ENCODE results near the gene VKORC1. TPM values are rescaled to one million over a fixed set of nuclear protein-coding genes. Genes with fewer than 3 reads are reported as not detected.

The VKORC1 gene
- total and polyA plus RNA-seq, 2 experiments from 2014 or later = 105 to 195 TPM

GRCh38 chr16:31067342-31067741 lies 27.3 kb downstream of the VKORC1 start:
- TF ChIP-seq, protein P1, sequence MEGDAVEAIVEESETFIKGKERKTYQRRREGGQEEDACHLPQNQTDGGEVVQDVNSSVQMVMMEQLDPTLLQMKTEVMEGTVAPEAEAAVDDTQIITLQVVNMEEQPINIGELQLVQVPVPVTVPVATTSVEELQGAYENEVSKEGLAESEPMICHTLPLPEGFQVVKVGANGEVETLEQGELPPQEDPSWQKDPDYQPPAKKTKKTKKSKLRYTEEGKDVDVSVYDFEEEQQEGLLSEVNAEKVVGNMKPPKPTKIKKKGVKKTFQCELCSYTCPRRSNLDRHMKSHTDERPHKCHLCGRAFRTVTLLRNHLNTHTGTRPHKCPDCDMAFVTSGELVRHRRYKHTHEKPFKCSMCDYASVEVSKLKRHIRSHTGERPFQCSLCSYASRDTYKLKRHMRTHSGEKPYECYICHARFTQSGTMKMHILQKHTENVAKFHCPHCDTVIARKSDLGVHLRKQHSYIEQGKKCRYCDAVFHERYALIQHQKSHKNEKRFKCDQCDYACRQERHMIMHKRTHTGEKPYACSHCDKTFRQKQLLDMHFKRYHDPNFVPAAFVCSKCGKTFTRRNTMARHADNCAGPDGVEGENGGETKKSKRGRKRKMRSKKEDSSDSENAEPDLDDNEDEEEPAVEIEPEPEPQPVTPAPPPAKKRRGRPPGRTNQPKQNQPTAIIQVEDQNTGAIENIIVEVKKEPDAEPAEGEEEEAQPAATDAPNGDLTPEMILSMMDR (IDR thresholded peaks at IDR 0.05; ENCODE audit: poor library complexity) = no peak
- TF ChIP-seq EZH2 (IDR thresholded peaks at IDR 0.05; ENCODE audit: borderline replicate concordance) (no peak), EZH2phosphoT487 (IDR thresholded peaks at IDR 0.05; ENCODE audit: low read depth, severe bottlenecking, unreplicated experiment) (no peak)
- Histone ChIP-seq H2AFZ (no peak overlapping the region), H3K9me3 (ENCODE audit: low read depth) (no peaks in the 10 kb centered on the region), H3K4me1 (ENCODE audit: insufficient read depth) (peaks cover 7% of the 10 kb centered on the region), H3K36me3 (replicated peaks; ENCODE audit: insufficient read depth, low read depth) (no peaks in the 10 kb centered on the region), H3K9me2 (replicated peaks; ENCODE audit: insufficient read depth) (no peaks in the 10 kb centered on the region), H3K79me2 (peaks cover 65% of the 10 kb centered on the region), H3K4me3 (no peak overlapping the region), H3K27me3 (no peaks in the 10 kb centered on the region), H3K4me2 (no peak overlapping the region), H4K20me1 (ENCODE audit: insufficient read depth, poor library complexity, severe bottlenecking) (no peaks in the 10 kb centered on the region), H3K27ac (no peak overlapping the region)
- 92% methylated on average over 3 of the region's 3 CpGs for WGBS (ENCODE audit: low lambda C conversion rate, missing lambda C conversion rate)
- DNase-seq (ENCODE audit: low spot score) = no peak

- Histone ChIP-seq H4K20me1 (ENCODE audit: insufficient read depth, poor library complexity, severe bottlenecking) (no peaks in the 10 kb centered on the region), H2AFZ (no peak overlapping the region), H3K4me3 (no peak overlapping the region), H3K9me3 (ENCODE audit: low read depth) (no peaks in the 10 kb centered on the region), H3K4me2 (no peak overlapping the region), H3K36me3 (replicated peaks; ENCODE audit: insufficient read depth, low read depth) (no peaks in the 10 kb centered on the region), H3K27ac (peak overlapping the region; percentile 79), H3K9me2 (replicated peaks; ENCODE audit: insufficient read depth) (no peaks in the 10 kb centered on the region), H3K27me3 (no peaks in the 10 kb centered on the region), H3K4me1 (ENCODE audit: insufficient read depth) (peaks cover 3% of the 10 kb centered on the region), H3K79me2 (peaks cover 41% of the 10 kb centered on the region)
- WGBS (ENCODE audit: low lambda C conversion rate, missing lambda C conversion rate) = 67% methylated on average over 4 of the region's 4 CpGs
- DNase-seq (ENCODE audit: low spot score) = peak; percentile 62
- TF ChIP-seq EZH2phosphoT487 (IDR thresholded peaks at IDR 0.05; ENCODE audit: low read depth, severe bottlenecking, unreplicated experiment) (no peak), EZH2 (IDR thresholded peaks at IDR 0.05; ENCODE audit: borderline replicate concordance) (no peak)
- TF ChIP-seq, protein P1 (IDR thresholded peaks at IDR 0.05; ENCODE audit: poor library complexity) = no peak
Measured at GRCh38 chr16:31064882-31065461, 29.6 kb downstream of the VKORC1 start.

GRCh38 chr16:31063843-31064611 lies 30.6 kb downstream of the VKORC1 start:
- Histone ChIP-seq H3K4me1 (ENCODE audit: insufficient read depth) (peaks cover 3% of the 10 kb centered on the region), H3K9me2 (replicated peaks; ENCODE audit: insufficient read depth) (no peaks in the 10 kb centered on the region), H3K27me3 (no peaks in the 10 kb centered on the region), H2AFZ (no peak overlapping the region), H3K79me2 (peaks cover 32% of the 10 kb centered on the region), H3K36me3 (replicated peaks; ENCODE audit: insufficient read depth, low read depth) (no peaks in the 10 kb centered on the region), H3K4me2 (no peak overlapping the region), H3K27ac (peak overlapping the region; percentile 79), H4K20me1 (ENCODE audit: insufficient read depth, poor library complexity, severe bottlenecking) (no peaks in the 10 kb centered on the region), H3K9me3 (ENCODE audit: low read depth) (no peaks in the 10 kb centered on the region), H3K4me3 (no peak overlapping the region)
- 99% methylated on average over 54 of the region's 56 CpGs for WGBS (ENCODE audit: low lambda C conversion rate, missing lambda C conversion rate)
- no peak for DNase-seq (ENCODE audit: low spot score)
- TF ChIP-seq EZH2 (IDR thresholded peaks at IDR 0.05; ENCODE audit: borderline replicate concordance) (no peak), EZH2phosphoT487 (IDR thresholded peaks at IDR 0.05; ENCODE audit: low read depth, severe bottlenecking, unreplicated experiment) (no peak)
- TF ChIP-seq, protein P1 (IDR thresholded peaks at IDR 0.05; ENCODE audit: poor library complexity) = no peak
